Duodenal mucosa (tissue), 2 donors: Measurements from ENCODE around the gene DQX1.

Experiments used
- H3K27ac ChIP-seq: one replicate; pipeline ENCODE4 v1.7.0; 2013; ENCODE audit warnings: low read depth, low read length
- H3K27me3 ChIP-seq, 2 donors: one replicate each; pipeline ENCODE4 v1.7.0; 2013; ENCODE audit warnings: low read length in 2 of 2, control low read depth in 1 of 2; ENCODE audit not compliant: insufficient read depth in 2 of 2, control insufficient read depth in 1 of 2
- H3K36me3 ChIP-seq, 2 donors: one replicate each; pipeline ENCODE4 v1.7.0; 2013; ENCODE audit warnings: low read length in 2 of 2, control low read depth in 1 of 2; ENCODE audit not compliant: insufficient read depth in 2 of 2, control insufficient read depth in 1 of 2
- H3K4me1 ChIP-seq, 2 donors: one replicate each; pipeline ENCODE4 v1.7.0; 2013; ENCODE audit warnings: low read length in 2 of 2, control low read depth in 1 of 2; ENCODE audit not compliant: insufficient read depth in 2 of 2, control insufficient read depth in 1 of 2
- H3K4me3 ChIP-seq, 2 donors: one replicate each; pipeline ENCODE4 v1.7.0; 2013; ENCODE audit warnings: low read length in 2 of 2, low read depth in 1 of 2
- H3K9ac ChIP-seq, 2 donors: one replicate each; pipeline ENCODE4 v1.7.0; 2013; ENCODE audit warnings: low read length in 2 of 2, low read depth in 1 of 2
- H3K9me3 ChIP-seq, 2 donors: one replicate each; pipeline ENCODE4 v1.7.0; 2013; ENCODE audit warnings: low read length in 2 of 2, control low read depth in 1 of 2; ENCODE audit not compliant: control insufficient read depth in 1 of 2

Gene DQX1

GRCh38 chr2:74548285-74548899 lies 22.4 kb upstream of the DQX1 start:
- H3K4me3 ChIP-seq = peak overlapping the region; percentile 66 to 71
- peaks cover 11 to 13% of the 10 kb centered on the region in 2 donors for H3K4me1 ChIP-seq
- no peaks in the 10 kb centered on the region for H3K36me3 ChIP-seq
- no peak overlapping the region for H3K27ac ChIP-seq
- H3K27me3 ChIP-seq = peaks cover 4 to 8% of the 10 kb centered on the region in 2 donors
- H3K9ac ChIP-seq = peak overlapping the region; percentile 41 to 67
- H3K9me3 ChIP-seq = no peaks in the 10 kb centered on the region

DNA sequence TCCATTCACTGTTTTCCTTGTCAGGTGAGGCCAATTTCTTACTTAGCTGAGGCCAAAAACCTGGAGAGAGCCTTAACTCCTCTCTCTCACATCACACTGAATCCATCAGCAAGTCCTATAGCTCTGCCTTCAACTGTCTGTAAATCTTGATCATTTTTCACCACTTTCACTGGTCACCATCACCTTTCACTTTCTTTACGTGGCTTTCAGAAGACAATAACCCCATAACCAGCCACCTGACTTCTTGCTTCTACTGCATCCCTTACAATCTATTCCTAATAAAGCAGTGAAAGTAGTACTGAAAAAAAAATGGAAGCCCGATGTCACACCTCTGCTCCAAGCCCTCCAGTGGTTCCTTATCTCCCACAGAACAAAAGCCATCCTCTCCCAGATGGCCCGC lies 20.0 kb upstream of the DQX1 start:
- Histone ChIP-seq H3K9ac (no peak overlapping the region), H3K4me1 (peaks cover 11 to 12% of the 10 kb centered on the region in 2 donors), H3K27ac (no peak overlapping the region), H3K4me3 (no peak overlapping the region), H3K27me3 (peaks cover 4 to 8% of the 10 kb centered on the region in 2 donors), H3K9me3 (no peaks in the 10 kb centered on the region), H3K36me3 (no peaks in the 10 kb centered on the region)

GRCh38 chr2:74544634-74545033 lies 18.6 kb upstream of the DQX1 start:
- Histone ChIP-seq H3K4me1 (peaks cover 6 to 7% of the 10 kb centered on the region in 2 donors), H3K4me3 (no peak overlapping the region), H3K36me3 (no peaks in the 10 kb centered on the region), H3K27me3 (peaks cover 3 to 4% of the 10 kb centered on the region in 2 donors), H3K27ac (no peak overlapping the region), H3K9ac (no peak overlapping the region), H3K9me3 (no peaks in the 10 kb centered on the region)

- Histone ChIP-seq H3K9me3 (no peaks in the 10 kb centered on the region), H3K4me1 (no peaks in the 10 kb centered on the region), H3K27ac (no peak overlapping the region)
Measured at GRCh38 chr2:74542978-74543377, 16.9 kb upstream of the DQX1 start.

DNA sequence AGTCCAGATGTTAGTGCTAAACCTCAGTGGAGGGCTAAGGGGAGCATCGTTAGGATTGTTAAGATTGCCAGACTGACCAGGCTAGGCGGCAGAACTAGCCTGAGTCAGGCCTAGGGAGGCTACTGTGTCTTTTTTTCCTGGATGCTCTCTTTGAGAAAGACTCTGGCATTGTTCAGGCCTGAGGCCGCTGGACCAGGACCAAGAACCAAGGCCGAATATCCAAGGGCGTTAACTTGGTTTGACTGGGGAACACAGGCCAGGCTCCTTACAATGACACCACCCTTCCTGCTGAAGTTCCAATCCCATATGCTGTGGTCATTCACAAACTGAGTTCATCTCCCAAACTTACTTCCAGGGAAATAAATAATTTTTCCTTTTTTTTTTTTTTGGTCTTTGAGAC lies 14.3 kb upstream of the DQX1 start:
- no peaks in the 10 kb centered on the region for H3K36me3 ChIP-seq
- H3K27me3 ChIP-seq = peaks cover 0 to 3% of the 10 kb centered on the region in 2 donors
- H3K27ac ChIP-seq = no peak overlapping the region
- no peak overlapping the region for H3K9ac ChIP-seq
- H3K9me3 ChIP-seq = no peaks in the 10 kb centered on the region
- no peaks in the 10 kb centered on the region for H3K4me1 ChIP-seq
- H3K4me3 ChIP-seq = no peak overlapping the region

More at GRCh38 chr2:74542978-74543377, 16.9 kb upstream of the DQX1 start:
- H3K36me3 ChIP-seq = no peaks in the 10 kb centered on the region
- no peak overlapping the region for H3K4me3 ChIP-seq
- H3K27me3 ChIP-seq = peaks cover 0 to 3% of the 10 kb centered on the region in 2 donors
- H3K9ac ChIP-seq = no peak overlapping the region

GRCh38 chr2:74538881-74539339 lies 12.9 kb upstream of the DQX1 start:
- Histone ChIP-seq H3K4me1 (no peaks in the 10 kb centered on the region), H3K27me3 (peaks cover 0 to 3% of the 10 kb centered on the region in 2 donors), H3K27ac (no peak overlapping the region), H3K9ac (no peak overlapping the region), H3K36me3 (peaks cover 0 to 4% of the 10 kb centered on the region in 2 donors), H3K9me3 (no peaks in the 10 kb centered on the region), H3K4me3 (no peak overlapping the region)

- peaks cover 0 to 20% of the 10 kb centered on the region in 2 donors for H3K36me3 ChIP-seq
- H3K4me3 ChIP-seq = no peak overlapping the region
- no peak overlapping the region for H3K9ac ChIP-seq
- H3K9me3 ChIP-seq = no peaks in the 10 kb centered on the region
- H3K27me3 ChIP-seq = peaks cover 0 to 3% of the 10 kb centered on the region in 2 donors
- H3K27ac ChIP-seq = no peak overlapping the region
- peaks cover 0 to under 1% of the 10 kb centered on the region in 2 donors for H3K4me1 ChIP-seq
Measured at GRCh38 chr2:74537140-74537539, 11.1 kb upstream of the DQX1 start.

DNA sequence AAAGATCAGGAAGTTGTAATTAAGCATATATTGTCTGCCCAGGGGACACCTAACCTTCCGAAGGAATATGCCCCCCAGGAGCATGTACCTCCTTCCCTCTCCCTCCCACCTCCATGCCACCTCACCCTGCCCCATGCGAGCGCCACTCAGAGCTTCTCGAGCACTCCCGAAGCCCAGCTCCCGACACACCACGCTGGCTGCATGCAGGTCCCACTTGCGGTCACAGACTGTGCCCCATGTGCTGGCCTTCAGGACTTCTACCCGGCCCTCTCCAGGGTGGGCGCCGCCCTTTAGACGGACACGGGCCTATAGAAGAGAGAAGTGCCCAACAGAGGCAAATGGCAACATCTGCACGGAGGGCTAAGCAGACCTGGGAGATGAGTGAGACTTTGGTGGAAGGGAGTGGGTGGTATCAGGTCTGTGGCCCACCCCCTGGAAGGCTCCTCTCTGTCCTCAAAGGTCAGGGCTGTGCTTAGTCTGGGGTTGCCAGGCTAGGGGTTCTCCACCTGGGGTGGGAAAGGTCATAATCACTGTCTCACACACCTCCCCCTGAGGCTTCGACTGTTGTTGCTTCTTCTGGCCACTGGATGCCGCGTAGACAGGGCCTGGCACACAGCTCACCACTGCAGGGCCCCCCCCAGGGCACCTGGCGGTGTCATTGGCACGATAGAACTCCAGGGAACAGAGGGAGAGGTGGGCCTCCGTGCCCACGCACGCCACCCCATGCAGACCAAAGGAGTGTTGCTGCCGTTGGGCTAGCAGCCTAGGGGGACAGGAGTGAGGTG lies 10.3 kb upstream of the DQX1 start:
- H3K9ac ChIP-seq = no peak overlapping the region
- peaks cover 0 to 3% of the 10 kb centered on the region in 2 donors for H3K27me3 ChIP-seq
- no peak overlapping the region for H3K27ac ChIP-seq
- no peak overlapping the region for H3K4me3 ChIP-seq
- peaks cover 4 to 8% of the 10 kb centered on the region in 2 donors for H3K4me1 ChIP-seq
- H3K9me3 ChIP-seq = no peaks in the 10 kb centered on the region
- H3K36me3 ChIP-seq = peaks cover 0 to 20% of the 10 kb centered on the region in 2 donors

DNA sequence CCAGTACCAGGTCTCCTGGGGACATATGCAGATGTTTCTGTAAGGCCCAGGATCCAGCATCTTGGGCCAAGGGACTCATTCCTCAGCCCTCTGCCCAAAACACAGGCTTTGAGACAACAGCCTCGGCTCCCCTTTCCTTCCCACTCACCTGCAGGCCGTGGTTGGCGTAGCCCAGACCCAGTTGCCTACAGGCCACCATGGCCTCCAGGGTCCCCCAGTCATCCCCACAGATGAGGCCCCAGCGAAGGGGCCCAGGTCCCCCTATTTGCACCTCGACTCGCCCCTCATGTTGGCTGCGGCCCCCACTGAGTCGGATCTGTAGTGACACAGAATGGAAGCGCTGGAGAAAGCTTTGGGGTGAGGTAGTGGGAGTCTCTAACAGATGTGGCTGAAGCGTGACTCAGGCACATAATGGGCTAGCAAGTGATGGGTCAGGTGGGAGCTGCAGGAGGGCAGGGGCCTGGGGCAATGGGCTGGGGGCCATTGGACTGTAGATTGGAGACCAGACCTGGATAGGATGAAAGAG lies 9.5 kb upstream of the DQX1 start:
- Histone ChIP-seq H3K9me3 (no peaks in the 10 kb centered on the region), H3K4me1 (peaks cover 12 to 17% of the 10 kb centered on the region in 2 donors), H3K27me3 (peaks cover 0 to 3% of the 10 kb centered on the region in 2 donors), H3K9ac (no peak overlapping the region), H3K4me3 (no peak overlapping the region), H3K36me3 (peaks cover 0 to 20% of the 10 kb centered on the region in 2 donors), H3K27ac (no peak overlapping the region)

DNA sequence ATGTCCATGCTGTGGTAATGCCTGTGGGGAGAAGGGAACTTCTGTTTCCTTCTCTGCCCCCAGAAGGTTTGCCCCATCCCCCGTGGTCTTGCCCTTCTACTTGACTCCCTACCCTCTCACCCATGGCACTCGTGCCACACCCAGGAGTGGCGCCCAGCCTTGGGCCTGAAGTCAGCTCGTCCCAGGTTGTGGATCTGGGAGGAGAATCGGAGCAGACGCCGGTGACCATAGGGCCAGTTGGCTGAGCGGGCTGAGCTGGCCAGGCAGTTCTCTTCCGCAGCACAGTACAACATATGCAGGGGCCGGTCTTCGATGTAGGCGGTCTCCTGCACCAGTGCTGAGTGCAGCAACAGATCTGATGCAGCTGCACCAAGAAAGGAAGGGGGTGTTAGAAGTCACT lies 8.4 kb upstream of the DQX1 start:
- peaks cover 0 to 3% of the 10 kb centered on the region in 2 donors for H3K27me3 ChIP-seq
- no peak overlapping the region for H3K4me3 ChIP-seq
- H3K36me3 ChIP-seq = peaks cover 0 to 20% of the 10 kb centered on the region in 2 donors
- no peak overlapping the region for H3K9ac ChIP-seq
- no peak overlapping the region for H3K27ac ChIP-seq
- H3K9me3 ChIP-seq = no peaks in the 10 kb centered on the region
- peaks cover 12 to 18% of the 10 kb centered on the region in 2 donors for H3K4me1 ChIP-seq
